NOMO-1 (cell line): ENCODE results near the gene ITFG1.
"Not testable (repeated sequence)": the region's sequence is repeated elsewhere in the genome, so short reads cannot be mapped to it uniquely, and the experiment has no call there.

Experiments
- DNase-seq, 2 experiments: peaks; one replicate each; lab custom pipeline; 2025; ENCODE audit not compliant: unreplicated experiment in 2 of 2; lab: John Stamatoyannopoulos, UW

ITFG1 gene

DNA sequence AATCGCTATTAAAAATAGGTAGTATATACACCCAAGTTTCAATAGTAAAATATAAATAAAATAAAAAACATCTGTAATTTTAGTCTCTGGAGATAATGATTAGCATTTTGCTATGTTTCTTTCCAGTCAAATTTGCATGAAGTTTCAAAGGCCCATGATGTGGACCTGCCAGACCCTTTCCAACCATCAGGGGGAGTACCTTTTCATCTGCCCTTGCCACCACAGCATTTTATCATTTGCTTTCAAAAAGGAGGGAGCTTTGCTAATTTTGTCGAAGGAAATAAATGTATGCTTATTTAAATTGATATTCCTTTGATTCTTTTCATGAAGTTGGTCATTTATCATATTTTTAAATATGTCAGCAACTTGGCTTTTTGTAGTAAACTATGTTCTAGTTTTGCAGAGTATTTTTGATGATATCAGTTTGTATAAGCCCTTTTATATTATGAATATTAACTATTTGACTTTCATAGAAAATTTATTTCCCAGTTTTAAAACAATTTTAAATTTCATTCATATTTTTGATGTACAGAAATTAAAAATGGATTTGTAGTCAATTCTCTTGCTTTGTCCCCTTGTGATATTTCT lies 201.9 kb downstream of the ITFG1 start:
- DNase-seq, result peak; percentile 6 to 31

- DNase-seq, result no peak
Observed at GRCh38 chr16:47254756-47255155, 206.1 kb downstream of the ITFG1 start.

DNA sequence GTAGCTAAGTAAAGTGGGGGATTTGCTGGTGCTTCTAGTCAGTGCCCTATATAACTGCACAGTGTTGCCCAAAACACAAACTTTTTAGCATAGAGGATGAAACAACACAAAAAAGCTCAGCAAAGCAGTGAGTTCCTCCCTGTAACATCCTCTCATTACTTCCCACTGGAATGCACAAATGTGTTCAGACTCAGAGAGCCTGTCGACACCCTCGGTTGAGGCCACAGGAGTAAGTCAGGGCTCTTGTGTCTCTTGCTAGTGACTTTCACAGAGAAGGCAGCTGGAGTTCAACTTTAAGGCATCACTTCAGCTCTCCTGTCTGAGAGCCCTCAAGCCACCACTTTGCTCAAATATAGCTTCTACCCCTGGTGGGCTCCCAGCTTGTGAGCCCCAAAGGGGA lies 209.9 kb downstream of the ITFG1 start:
- DNase-seq, result no peak

DNA sequence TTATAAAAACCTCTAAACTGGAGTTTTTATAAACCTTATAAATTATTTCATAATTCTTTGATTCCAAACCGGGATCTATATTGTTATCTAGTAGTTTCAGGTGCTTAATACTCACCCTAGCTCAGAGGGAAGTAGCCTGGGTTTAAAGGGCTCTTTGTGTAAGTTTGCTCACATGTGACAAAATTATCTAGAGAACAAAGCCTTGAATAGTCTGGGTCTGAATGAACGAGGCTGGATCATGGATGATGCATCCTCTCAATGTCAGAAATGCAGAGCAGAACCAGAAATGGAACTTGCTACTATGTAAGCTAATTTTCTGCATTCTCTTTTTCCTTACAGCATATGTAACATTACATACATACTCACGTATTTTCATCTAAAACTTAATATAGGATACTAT lies 213.2 kb downstream of the ITFG1 start:
- DNase-seq, result no peak

- DNase-seq, result no peak
Observed at GRCh38 chr16:47244206-47244605, 216.7 kb downstream of the ITFG1 start.

DNA sequence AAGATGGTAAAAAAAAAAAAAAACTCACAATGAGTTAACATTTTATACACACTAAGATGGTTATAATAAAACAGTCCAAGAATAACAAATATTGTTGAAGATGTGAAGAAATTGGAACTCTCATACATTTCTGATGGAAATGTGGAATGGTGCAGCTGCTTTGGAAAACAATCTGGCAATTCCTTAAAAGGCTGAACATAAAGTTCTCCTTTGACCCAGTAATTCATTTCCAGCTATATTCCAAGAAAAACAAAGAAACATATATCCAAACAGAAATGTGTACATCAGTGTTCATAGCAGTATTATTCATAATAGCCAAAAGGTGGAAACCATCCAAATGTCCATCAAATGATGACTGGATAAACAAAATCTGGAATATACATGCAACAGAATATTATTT lies 219.8 kb downstream of the ITFG1 start:
- no peak for DNase-seq

DNA sequence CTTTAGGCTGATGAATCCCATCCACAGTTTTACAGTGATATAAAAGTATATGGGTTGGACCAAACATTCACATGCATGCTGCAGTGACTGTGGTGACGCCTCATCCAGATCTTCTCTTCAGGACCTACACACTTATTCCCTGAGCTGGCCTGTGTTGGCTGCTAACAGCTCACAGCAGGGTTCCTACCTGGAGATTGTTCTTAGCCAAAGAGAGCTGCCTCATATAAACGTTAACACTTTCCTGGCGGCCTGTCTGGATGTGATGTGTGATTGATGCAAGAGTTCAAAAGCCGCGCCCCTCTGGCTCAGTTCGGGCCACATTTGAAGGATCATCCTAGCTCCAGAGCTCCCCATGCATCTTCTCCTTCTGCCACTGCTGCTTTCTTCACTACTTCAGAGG lies 224.1 kb downstream of the ITFG1 start:
- no peak for DNase-seq

- DNase-seq, result no peak
Observed at GRCh38 chr16:47230296-47230695, 230.6 kb downstream of the ITFG1 start.

DNA sequence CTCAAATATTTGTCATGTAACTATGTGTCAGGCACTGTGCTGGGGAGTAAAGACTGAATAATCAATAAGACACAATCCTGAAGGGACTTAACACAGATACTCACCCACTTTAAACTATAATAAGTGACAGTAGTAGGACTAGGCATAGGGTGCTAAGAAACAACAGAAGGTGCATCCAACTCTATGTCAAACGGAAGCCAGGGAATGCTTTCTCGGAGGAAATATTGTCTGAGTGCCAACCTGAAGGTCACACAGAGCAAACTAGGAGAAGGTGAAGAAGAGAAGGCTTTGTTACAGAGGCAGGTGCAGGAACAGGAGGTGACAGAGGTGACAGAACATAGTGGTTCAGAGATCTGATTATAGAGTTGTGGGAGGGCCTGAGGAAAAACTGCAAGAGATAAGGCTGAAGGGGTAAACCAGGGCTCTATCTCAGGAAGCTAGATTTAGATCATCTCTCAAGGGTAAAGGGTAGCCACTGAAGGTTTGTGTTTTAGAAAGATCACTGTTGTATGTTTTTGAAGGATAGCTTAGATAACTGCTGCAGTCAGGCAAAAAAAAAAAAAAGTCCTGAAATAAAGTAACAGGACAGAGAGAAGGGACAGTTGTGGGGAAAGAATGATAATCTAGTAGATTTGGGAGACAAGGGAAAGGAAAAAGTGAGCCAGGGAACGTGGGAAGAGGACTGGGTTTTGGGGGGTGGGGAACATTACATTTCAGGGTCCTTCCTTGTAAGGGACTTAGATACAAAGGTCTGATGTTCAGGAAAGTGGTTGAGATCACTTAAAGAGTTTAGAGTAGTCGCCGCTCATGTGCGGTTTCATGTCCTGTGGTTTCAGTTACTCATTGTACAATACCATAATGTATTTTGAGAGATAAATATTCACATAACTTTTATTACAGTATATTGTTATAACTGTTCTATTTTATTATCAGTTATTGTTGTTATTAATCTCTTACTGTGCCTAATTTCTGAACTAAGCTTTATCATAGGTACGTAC lies 231.5 kb downstream of the ITFG1 start:
- no peak for DNase-seq

- no peak for DNase-seq
Observed at GRCh38 chr16:47228241-47228640, 232.6 kb downstream of the ITFG1 start.

DNA sequence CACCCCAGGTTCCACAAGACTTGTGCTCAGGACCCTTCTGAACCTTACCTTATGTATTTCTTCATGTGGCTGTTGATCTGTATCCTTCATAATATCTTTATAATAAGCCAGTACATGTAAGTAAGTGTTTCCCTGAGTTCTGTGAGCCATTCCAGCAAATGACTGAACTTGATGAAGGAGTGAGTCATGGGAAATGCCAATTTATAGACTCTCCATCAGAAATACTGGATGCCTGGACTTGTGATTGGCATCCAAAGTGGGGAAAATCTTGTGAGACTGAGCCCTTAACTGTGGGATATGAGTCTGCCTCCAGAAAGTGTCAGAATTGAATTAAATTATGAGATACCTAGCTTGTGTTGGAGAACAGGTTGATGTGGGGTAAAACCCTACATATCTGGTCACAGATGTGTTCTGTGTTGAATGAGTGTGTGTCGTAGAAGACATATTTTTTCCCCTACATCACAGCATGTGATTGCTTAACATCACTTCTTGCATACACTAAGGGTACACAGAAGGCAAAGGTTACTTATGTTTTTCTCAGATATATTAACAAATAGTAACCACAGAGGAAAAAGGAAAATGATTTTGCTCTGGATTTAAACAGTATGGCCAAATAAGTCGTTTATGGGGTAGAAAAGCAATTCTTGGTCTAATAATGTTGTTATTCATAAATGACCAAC lies 247.0 kb downstream of the ITFG1 start:
- no peak for DNase-seq

DNA sequence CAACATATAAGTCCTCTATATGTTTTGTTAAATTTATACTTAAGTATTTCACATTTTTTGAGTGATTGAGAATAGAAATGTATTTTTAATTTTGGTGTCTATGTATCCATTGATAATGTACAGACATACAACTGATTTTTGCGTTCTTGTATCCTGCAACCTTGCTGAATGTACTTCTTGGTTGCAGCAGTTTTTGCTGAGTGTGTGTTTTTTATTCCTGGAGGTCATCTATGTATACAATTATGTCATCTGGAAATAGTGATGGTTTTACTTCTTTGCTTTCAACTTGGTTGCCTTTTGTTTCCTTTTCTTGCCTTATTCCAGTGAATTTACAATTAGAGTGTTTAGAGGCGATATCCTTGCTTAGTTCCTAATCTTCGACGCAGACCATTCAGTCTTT lies 249.6 kb downstream of the ITFG1 start:
- no peak for DNase-seq

GRCh38 chr16:47204736-47205504 lies 255.9 kb downstream of the ITFG1 start:
- DNase-seq, result no peak

DNA sequence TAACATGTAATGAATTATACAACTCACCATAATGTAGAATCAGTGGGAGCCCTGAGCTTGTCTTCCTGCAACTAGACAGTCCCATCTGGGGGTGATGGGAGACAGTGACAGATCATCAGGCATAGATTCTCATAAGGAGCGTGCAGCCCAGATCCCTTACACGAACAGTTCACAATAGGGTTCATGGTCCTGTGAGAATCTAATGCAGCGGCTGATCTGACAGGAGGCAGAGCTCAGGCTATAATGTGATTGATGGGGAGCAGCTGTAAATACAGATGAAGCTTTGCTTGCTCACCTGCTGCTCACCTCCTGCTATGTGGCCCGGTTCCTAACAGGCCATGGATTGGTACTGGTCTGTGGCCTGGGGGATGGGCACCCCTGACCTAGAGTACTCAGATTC lies 257.4 kb downstream of the ITFG1 start:
- DNase-seq, result not testable (repeated sequence)

- DNase-seq, result no peak
Observed at GRCh38 chr16:47198180-47198575, 262.7 kb downstream of the ITFG1 start.

DNA sequence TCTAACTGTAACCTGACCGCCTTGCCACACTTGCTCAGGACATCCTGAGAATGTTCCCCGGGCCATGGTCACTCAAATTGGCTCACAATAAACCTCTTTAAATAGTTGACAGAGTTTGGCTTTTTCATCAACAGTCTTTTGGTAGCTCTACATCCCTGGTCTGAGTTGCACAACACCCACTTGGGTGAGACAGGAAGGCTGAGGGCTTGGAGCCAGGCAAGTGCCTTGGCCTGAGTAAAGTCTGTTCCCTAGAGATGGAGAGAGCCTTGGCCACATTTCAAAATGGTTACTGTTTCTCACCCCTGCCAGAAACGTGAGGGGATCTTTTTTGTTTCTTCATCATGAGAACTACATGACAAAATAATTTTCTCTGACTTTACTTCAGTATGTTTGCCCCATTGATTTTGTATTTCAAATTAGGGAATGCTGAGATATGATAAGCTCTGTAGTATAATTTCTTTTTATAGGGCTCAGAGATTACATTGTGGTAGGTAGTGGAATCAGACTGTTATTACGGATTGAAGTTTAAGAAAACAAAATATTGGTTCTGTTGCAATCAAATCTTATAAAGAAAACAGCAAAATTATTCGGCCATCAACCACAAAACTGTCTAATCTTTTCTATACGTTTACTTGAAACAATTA lies 263.2 kb downstream of the ITFG1 start:
- DNase-seq, result no peak

- DNase-seq, result no peak
Observed at GRCh38 chr16:47196457-47196856, 264.4 kb downstream of the ITFG1 start.

DNA sequence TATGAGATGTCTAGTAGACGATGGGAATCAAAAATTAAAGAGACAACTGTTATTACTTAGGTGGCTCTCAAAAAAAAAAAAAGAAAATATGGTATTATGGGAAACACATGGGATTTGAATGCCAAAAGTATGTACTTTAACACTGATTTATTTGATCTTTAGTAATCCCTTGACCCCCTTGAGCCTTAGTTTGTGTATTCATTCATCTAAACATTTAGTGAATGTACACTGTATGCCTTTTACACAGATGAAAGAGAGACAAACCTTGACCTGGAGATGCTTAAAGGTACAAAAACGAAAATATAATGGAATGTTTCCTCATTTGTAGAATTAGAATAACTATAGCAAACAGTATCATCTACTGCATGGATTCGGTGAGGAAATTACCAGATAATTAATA lies 278.5 kb downstream of the ITFG1 start:
- no peak for DNase-seq

GRCh38 chr16:47181066-47181465 lies 279.8 kb downstream of the ITFG1 start:
- not testable (repeated sequence) for DNase-seq

DNA sequence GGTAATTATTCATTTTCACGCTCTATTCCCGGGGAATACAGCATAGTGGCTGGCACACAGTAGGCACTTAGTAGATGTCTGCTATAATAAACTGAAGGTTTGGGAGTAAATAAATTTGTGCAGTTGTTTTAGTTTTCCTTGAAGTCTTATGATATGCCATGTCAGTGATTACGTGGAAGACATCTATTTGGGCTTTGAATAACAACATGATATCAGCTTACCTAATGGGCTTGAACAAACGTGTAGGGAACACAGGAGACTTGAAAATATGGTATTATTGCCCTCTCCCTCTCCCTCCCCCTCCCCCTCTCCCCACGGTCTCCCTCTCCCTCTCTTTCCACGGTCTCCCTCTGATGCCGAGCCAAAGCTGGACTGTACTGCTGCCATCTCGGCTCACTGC lies 280.8 kb downstream of the ITFG1 start:
- DNase-seq, result no peak
